Uterus (tissue), 2 donors: ENCODE measurements around the gene KCNH1.

ENCODE experiments used
- POLR2A ChIP-seq, 2 donors: fragments of 450-650 bp; IDR thresholded peaks; one replicate each; pipeline ENCODE4 v1.6.1; 2016; ENCODE audit warnings: antibody characterized with exemption in 2 of 2, mild to moderate bottlenecking in 1 of 2, moderate library complexity in 1 of 2
- TF ChIP-seq, protein P1 (sequence below), 4 experiments: fragments of 200-600 bp in 2 of 4; fragments of 450-650 bp in 2 of 4; sonication (generic) in 2 of 4; IDR thresholded peaks; one replicate each; pipeline ENCODE4 v1.5.1; 2016 to 2019; ENCODE audit warnings: antibody characterized with exemption in 4 of 4, mild to moderate bottlenecking in 2 of 4, moderate library complexity in 1 of 4

DNA sequence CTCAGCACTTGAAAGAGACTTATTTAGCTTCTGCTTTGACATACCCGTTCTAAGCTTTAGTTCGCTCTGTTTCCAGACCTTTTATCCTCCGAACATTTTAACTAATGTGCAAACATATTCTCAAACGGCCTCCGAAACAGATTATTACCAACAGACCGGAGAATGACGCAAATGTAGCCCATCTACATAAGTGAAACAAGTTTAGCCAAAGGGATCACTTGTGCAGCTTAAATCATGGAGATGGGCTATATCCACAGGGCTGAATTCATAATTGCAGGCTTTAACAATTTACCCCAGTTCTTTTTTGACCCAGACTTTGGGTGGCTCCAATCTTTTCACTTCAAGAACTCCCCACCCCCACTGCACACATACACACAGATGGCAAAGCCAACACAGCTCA is 119.7 kb downstream of the KCNH1 start:
- no peak for TF ChIP-seq POLR2A (IDR thresholded peaks at IDR 0.05)
- TF ChIP-seq, protein P1, sequence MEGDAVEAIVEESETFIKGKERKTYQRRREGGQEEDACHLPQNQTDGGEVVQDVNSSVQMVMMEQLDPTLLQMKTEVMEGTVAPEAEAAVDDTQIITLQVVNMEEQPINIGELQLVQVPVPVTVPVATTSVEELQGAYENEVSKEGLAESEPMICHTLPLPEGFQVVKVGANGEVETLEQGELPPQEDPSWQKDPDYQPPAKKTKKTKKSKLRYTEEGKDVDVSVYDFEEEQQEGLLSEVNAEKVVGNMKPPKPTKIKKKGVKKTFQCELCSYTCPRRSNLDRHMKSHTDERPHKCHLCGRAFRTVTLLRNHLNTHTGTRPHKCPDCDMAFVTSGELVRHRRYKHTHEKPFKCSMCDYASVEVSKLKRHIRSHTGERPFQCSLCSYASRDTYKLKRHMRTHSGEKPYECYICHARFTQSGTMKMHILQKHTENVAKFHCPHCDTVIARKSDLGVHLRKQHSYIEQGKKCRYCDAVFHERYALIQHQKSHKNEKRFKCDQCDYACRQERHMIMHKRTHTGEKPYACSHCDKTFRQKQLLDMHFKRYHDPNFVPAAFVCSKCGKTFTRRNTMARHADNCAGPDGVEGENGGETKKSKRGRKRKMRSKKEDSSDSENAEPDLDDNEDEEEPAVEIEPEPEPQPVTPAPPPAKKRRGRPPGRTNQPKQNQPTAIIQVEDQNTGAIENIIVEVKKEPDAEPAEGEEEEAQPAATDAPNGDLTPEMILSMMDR (IDR thresholded peaks at IDR 0.05), result no peak
